ENCODE results near the gene TRAPPC11.

- TF ChIP-seq CTCF (IDR thresholded peaks at IDR 0.05) (no peak), POLR2AphosphoS5 (IDR thresholded peaks at IDR 0.05; ENCODE audit: low read depth, low read length) (no peak), RCOR1 (IDR thresholded peaks at IDR 0.05; ENCODE audit: low read length) (no peak), RAD21 (IDR thresholded peaks at IDR 0.05; ENCODE audit: low read length) (no peak), EZH2phosphoT487 (IDR thresholded peaks at IDR 0.05; ENCODE audit: borderline replicate concordance, low read depth) (no peak), EP300 (IDR thresholded peaks at IDR 0.05; ENCODE audit: borderline replicate concordance in 1 of 2, low read depth in 1 of 2, low read length in 1 of 2) (no peak), NRF1 (IDR thresholded peaks at IDR 0.05; ENCODE audit: low read depth, low read length) (no peak), REST (IDR thresholded peaks at IDR 0.05; ENCODE audit: low read depth, low read length) (no peak), YY1 (IDR thresholded peaks at IDR 0.05; ENCODE audit: low read depth) (no peak), RXRA (IDR thresholded peaks at IDR 0.05; ENCODE audit: borderline replicate concordance, low read depth) (no peak), TEAD4 (IDR thresholded peaks at IDR 0.05; ENCODE audit: borderline replicate concordance, insufficient read depth) (no peak), NFIC (IDR thresholded peaks at IDR 0.05; ENCODE audit: borderline replicate concordance) (no peak), MAX (IDR thresholded peaks at IDR 0.05; ENCODE audit: low read depth) (no peak)
Observed at GRCh38 chr4:183747380-183747779, 88.3 kb downstream of the TRAPPC11 start.
